DOHH2 (cell line): ENCODE results near the gene PODN.

Source experiments
- EZH2phosphoT487 ChIP-seq: fragments of 200-600 bp; sonication (generic); IDR thresholded peaks from 2 replicates; pipeline ENCODE4 v1.6.1; 2017; ENCODE audit warnings: borderline replicate concordance, mild to moderate bottlenecking, antibody characterized with exemption, low read length, moderate library complexity, mixed read lengths
- TF ChIP-seq, protein P1 (sequence below): fragments of 200-600 bp; sonication (generic); IDR thresholded peaks from one replicate; pipeline ENCODE4 v1.5.1; 2014; ENCODE audit warnings: antibody characterized with exemption, mild to moderate bottlenecking, low read depth, low read length; ENCODE audit not compliant: poor library complexity, severe bottlenecking

DNA sequence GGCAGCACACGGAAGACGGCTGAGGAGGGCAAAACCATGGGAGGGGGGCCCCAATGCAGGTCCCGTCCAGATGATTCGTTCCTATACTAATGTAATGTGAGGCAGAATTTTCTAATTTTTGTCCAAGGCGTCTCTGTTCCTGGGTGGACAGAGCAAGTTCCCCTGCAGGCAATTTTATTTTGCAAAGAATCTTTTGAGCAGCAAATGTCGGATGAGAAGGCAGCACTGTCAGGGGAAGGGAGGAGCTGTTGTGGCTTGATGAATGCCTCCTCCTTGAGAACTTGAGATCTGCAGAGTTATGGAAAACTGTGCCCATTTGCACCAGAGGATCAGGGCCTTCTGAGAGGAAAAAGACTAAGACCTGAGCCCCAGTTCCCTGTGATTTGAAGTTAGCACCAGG lies 63.1 kb downstream of the PODN start:
- TF ChIP-seq, protein P1, sequence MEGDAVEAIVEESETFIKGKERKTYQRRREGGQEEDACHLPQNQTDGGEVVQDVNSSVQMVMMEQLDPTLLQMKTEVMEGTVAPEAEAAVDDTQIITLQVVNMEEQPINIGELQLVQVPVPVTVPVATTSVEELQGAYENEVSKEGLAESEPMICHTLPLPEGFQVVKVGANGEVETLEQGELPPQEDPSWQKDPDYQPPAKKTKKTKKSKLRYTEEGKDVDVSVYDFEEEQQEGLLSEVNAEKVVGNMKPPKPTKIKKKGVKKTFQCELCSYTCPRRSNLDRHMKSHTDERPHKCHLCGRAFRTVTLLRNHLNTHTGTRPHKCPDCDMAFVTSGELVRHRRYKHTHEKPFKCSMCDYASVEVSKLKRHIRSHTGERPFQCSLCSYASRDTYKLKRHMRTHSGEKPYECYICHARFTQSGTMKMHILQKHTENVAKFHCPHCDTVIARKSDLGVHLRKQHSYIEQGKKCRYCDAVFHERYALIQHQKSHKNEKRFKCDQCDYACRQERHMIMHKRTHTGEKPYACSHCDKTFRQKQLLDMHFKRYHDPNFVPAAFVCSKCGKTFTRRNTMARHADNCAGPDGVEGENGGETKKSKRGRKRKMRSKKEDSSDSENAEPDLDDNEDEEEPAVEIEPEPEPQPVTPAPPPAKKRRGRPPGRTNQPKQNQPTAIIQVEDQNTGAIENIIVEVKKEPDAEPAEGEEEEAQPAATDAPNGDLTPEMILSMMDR: no peak
- TF ChIP-seq EZH2phosphoT487: no peak
